ENCODE data around the gene LTF.

The LTF gene

GRCh38 chr3:46467562-46467961 lies 2.9 kb upstream of the LTF start:
- no peak overlapping the region for H3K4me3 ChIP-seq
- no peak overlapping the region for H3K27ac ChIP-seq
- no peaks in the 10 kb centered on the region for H3K36me3 ChIP-seq (ENCODE audit: insufficient read depth, low read length)
- TF ChIP-seq FOXP2 (optimal IDR thresholded peaks at IDR 0.05; ENCODE audit: control extremely low read depth, extremely low read length, insufficient read depth) (no peak), EZH2 (IDR thresholded peaks at IDR 0.05) (no peak), POLR2AphosphoS5 (IDR thresholded peaks at IDR 0.05; ENCODE audit: borderline replicate concordance, low read depth, low read length) (no peak)
- no peak for DNase-seq (ENCODE audit: low read depth, low spot score)
- no peaks in the 10 kb centered on the region for H3K9me3 ChIP-seq (ENCODE audit: low read depth, low read length)
- no peak overlapping the region for H3K9ac ChIP-seq (ENCODE audit: insufficient read length)

DNA sequence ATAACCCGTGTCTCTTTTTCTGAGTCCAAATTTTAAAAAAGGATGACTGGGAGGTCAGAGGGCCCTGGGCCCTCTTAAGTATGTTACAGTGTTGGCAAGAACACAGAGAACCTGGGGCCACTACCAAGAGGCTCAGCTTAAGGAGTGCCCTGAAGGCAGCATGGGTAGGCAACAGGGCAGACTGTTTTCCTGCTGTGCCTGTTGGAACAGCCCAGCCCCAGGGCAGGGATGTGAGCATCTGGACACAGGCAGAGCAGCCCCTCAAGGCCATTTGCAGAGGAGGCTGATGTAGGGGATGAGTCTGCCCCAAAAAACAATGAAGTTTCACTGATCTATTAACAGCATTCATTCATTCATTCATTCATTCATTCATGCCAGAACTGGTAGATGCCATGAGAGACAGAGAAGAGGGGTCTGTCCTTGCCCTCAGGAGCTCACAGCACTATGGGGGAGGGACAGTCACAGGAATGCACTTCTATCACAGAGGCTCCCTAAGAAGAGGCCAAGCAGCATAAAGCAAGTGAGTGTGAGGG lies 2.2 kb upstream of the LTF start:
- Histone ChIP-seq H3K27ac (no peak overlapping the region), H3K36me3 (ENCODE audit: insufficient read depth, low read length) (no peaks in the 10 kb centered on the region), H3K9me3 (ENCODE audit: low read depth, low read length) (no peaks in the 10 kb centered on the region), H3K9ac (ENCODE audit: insufficient read length) (no peak overlapping the region), H3K4me3 (no peak overlapping the region)
- TF ChIP-seq EZH2 (IDR thresholded peaks at IDR 0.05) (no peak), FOXP2 (optimal IDR thresholded peaks at IDR 0.05; ENCODE audit: control extremely low read depth, extremely low read length, insufficient read depth) (no peak), POLR2AphosphoS5 (IDR thresholded peaks at IDR 0.05; ENCODE audit: borderline replicate concordance, low read depth, low read length) (no peak)
- no peak for DNase-seq (ENCODE audit: low read depth, low spot score)

GRCh38 chr3:46466273-46466672 lies 1.6 kb upstream of the LTF start:
- H3K27ac ChIP-seq, result no peak overlapping the region
- DNase-seq (ENCODE audit: low read depth, low spot score), result no peak
- TF ChIP-seq EZH2 (IDR thresholded peaks at IDR 0.05), result no peak
- TF ChIP-seq POLR2AphosphoS5 (IDR thresholded peaks at IDR 0.05; ENCODE audit: borderline replicate concordance, low read depth, low read length), result no peak
- TF ChIP-seq FOXP2 (optimal IDR thresholded peaks at IDR 0.05; ENCODE audit: control extremely low read depth, extremely low read length, insufficient read depth), result no peak

GRCh38 chr3:46465196-46465520 lies 453 bp upstream of the LTF start:
- Histone ChIP-seq H3K9me3 (ENCODE audit: low read depth, low read length) (no peaks in the 10 kb centered on the region), H3K4me3 (no peak overlapping the region), H3K27ac (no peak overlapping the region), H3K36me3 (ENCODE audit: insufficient read depth, low read length) (no peaks in the 10 kb centered on the region), H3K9ac (ENCODE audit: insufficient read length) (no peak overlapping the region)
- no peak for DNase-seq (ENCODE audit: low read depth, low spot score)
- TF ChIP-seq POLR2AphosphoS5 (IDR thresholded peaks at IDR 0.05; ENCODE audit: borderline replicate concordance, low read depth, low read length) (no peak), EZH2 (IDR thresholded peaks at IDR 0.05) (no peak), FOXP2 (optimal IDR thresholded peaks at IDR 0.05; ENCODE audit: control extremely low read depth, extremely low read length, insufficient read depth) (no peak)

More at GRCh38 chr3:46466273-46466672, 1.6 kb upstream of the LTF start:
- no peaks in the 10 kb centered on the region for H3K36me3 ChIP-seq (ENCODE audit: insufficient read depth, low read length)
- H3K9ac ChIP-seq (ENCODE audit: insufficient read length), result no peak overlapping the region
- H3K4me3 ChIP-seq, result no peak overlapping the region
- H3K9me3 ChIP-seq (ENCODE audit: low read depth, low read length), result no peaks in the 10 kb centered on the region

- no peak overlapping the region for H3K4me3 ChIP-seq
- DNase-seq (ENCODE audit: low read depth, low spot score), result no peak
- H3K9ac ChIP-seq (ENCODE audit: insufficient read length), result no peak overlapping the region
- no peaks in the 10 kb centered on the region for H3K9me3 ChIP-seq (ENCODE audit: low read depth, low read length)
- no peaks in the 10 kb centered on the region for H3K36me3 ChIP-seq (ENCODE audit: insufficient read depth, low read length)
- TF ChIP-seq EZH2 (IDR thresholded peaks at IDR 0.05) (no peak), POLR2AphosphoS5 (IDR thresholded peaks at IDR 0.05; ENCODE audit: borderline replicate concordance, low read depth, low read length) (no peak), FOXP2 (optimal IDR thresholded peaks at IDR 0.05; ENCODE audit: control extremely low read depth, extremely low read length, insufficient read depth) (no peak)
- H3K27ac ChIP-seq, result no peak overlapping the region
Measured at GRCh38 chr3:46463868-46464241, 850 bp downstream of the LTF start.

GRCh38 chr3:46463120-46463867 lies 1.4 kb downstream of the LTF start:
- Histone ChIP-seq H3K27ac (no peak overlapping the region), H3K4me3 (no peak overlapping the region)

DNA sequence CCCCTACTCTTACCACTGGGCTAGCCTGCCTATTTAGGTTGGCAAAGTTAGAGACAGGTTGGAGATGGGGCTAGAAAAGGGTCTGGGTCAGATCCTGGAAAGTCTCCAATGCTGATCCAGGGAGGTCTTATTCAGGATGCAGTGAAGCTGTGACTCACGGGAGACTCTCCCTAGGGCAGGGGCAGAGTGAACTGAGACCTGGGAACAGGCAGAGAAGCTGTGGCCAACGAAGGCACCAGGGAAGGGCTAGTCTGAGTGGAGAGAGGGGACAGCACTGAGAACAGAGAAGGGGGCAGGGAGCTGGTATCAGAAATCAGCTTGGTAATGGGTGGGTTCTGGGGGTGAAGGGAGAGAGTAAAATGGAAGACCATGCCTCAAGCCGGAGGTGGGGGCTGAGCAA lies 2.2 kb downstream of the LTF start:
- Histone ChIP-seq H3K27ac (no peak overlapping the region), H3K9ac (ENCODE audit: insufficient read length) (no peak overlapping the region), H3K36me3 (ENCODE audit: insufficient read depth, low read length) (no peaks in the 10 kb centered on the region), H3K9me3 (ENCODE audit: low read depth, low read length) (no peaks in the 10 kb centered on the region), H3K4me3 (no peak overlapping the region)
- DNase-seq (ENCODE audit: low read depth, low spot score), result no peak
- no peak for TF ChIP-seq FOXP2 (optimal IDR thresholded peaks at IDR 0.05; ENCODE audit: control extremely low read depth, extremely low read length, insufficient read depth)
- TF ChIP-seq EZH2 (IDR thresholded peaks at IDR 0.05), result no peak
- no peak for TF ChIP-seq POLR2AphosphoS5 (IDR thresholded peaks at IDR 0.05; ENCODE audit: borderline replicate concordance, low read depth, low read length)

More at GRCh38 chr3:46463120-46463867, 1.4 kb downstream of the LTF start:
- H3K9me3 ChIP-seq (ENCODE audit: low read depth, low read length), result no peaks in the 10 kb centered on the region
- H3K36me3 ChIP-seq (ENCODE audit: insufficient read depth, low read length), result no peaks in the 10 kb centered on the region
- TF ChIP-seq FOXP2 (optimal IDR thresholded peaks at IDR 0.05; ENCODE audit: control extremely low read depth, extremely low read length, insufficient read depth), result no peak
- no peak for DNase-seq (ENCODE audit: low read depth, low spot score)
- no peak overlapping the region for H3K9ac ChIP-seq (ENCODE audit: insufficient read length)

- no peaks in the 10 kb centered on the region for H3K36me3 ChIP-seq (ENCODE audit: insufficient read depth, low read length)
- DNase-seq (ENCODE audit: low read depth, low spot score), result no peak
- no peak overlapping the region for H3K9ac ChIP-seq (ENCODE audit: insufficient read length)
- TF ChIP-seq EZH2 (IDR thresholded peaks at IDR 0.05), result no peak
- no peak for TF ChIP-seq FOXP2 (optimal IDR thresholded peaks at IDR 0.05; ENCODE audit: control extremely low read depth, extremely low read length, insufficient read depth)
- no peak for TF ChIP-seq POLR2AphosphoS5 (IDR thresholded peaks at IDR 0.05; ENCODE audit: borderline replicate concordance, low read depth, low read length)
- H3K9me3 ChIP-seq (ENCODE audit: low read depth, low read length), result no peaks in the 10 kb centered on the region
- no peak overlapping the region for H3K27ac ChIP-seq
- no peak overlapping the region for H3K4me3 ChIP-seq
Measured at GRCh38 chr3:46462111-46462510, 2.6 kb downstream of the LTF start.

- no peak for DNase-seq (ENCODE audit: low read depth, low spot score)
- TF ChIP-seq FOXP2 (optimal IDR thresholded peaks at IDR 0.05; ENCODE audit: control extremely low read depth, extremely low read length, insufficient read depth) (no peak), POLR2AphosphoS5 (IDR thresholded peaks at IDR 0.05; ENCODE audit: borderline replicate concordance, low read depth, low read length) (no peak), EZH2 (IDR thresholded peaks at IDR 0.05) (no peak)
- H3K4me3 ChIP-seq, result no peak overlapping the region
- H3K27ac ChIP-seq, result no peak overlapping the region
- no peaks in the 10 kb centered on the region for H3K36me3 ChIP-seq (ENCODE audit: insufficient read depth, low read length)
- no peak overlapping the region for H3K9ac ChIP-seq (ENCODE audit: insufficient read length)
- no peaks in the 10 kb centered on the region for H3K9me3 ChIP-seq (ENCODE audit: low read depth, low read length)
Measured at GRCh38 chr3:46460051-46460450, 4.7 kb downstream of the LTF start.

Data from SK-N-MC (cell line).